Retinal pigment epithelial cell (primary cell): ENCODE data around the gene STX16.
"Not testable (repeated sequence)": the region's sequence is repeated elsewhere in the genome, so short reads cannot be mapped to it uniquely, and the experiment has no call there.

Experiments
- DNase-seq: peaks from one replicate; pipeline ENCODE4 v3.0.0-alpha.2; 2010; ENCODE audit warnings: low read depth
- H3K4me3 ChIP-seq: 2 replicates; pipeline ENCODE4 v1.5.1; 2011; ENCODE audit warnings: mild to moderate bottlenecking, low read length, control low read depth, moderate library complexity
- TF ChIP-seq, protein P1 (sequence below): conservative IDR thresholded peaks from 2 replicates; pipeline ENCODE4 v1.5.1; 2011; ENCODE audit warnings: low read depth, low read length, control low read depth, inconsistent platforms

Gene STX16

DNA sequence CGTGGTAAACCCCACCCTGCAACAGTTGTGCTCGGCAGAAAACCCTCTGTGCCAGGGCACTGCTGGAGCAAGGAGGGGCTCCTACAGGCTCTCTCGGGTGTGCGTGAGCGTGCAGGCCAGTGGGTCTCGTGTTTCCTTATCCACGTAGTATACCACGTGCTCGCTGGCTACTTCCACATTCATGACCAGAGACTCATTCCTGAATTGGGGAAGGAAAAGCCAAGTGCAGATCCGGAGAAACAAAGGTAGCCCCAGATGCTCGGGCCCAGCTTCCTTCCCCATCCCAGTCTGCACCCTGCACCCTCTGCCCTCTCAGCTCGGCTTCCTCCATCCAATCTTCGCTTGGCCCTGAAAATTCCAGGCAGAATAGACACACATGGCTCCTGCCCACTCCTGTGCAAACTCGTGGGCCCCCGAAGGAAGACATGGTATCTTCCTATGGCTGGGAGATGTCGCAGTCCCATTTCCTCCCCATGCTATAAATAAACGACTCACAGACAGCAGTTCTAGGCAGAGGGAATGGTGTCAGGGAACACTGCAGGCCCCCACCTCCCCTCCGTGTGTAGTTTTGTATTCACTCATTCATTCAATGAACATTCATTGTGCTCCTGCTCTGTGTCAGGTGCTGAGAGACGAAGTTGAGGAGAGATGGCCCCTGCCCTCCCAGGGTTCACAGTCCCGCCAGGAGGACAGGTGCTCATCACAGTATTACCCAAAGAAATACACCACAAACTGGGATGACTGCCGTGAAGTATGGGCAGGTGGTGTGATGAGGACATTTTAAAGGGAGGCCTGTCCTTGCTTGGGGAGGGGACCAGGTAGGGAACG lies 71.1 kb downstream of the STX16 start:
- DNase-seq = no peak
- no peak overlapping the region for H3K4me3 ChIP-seq
- TF ChIP-seq, protein P1, sequence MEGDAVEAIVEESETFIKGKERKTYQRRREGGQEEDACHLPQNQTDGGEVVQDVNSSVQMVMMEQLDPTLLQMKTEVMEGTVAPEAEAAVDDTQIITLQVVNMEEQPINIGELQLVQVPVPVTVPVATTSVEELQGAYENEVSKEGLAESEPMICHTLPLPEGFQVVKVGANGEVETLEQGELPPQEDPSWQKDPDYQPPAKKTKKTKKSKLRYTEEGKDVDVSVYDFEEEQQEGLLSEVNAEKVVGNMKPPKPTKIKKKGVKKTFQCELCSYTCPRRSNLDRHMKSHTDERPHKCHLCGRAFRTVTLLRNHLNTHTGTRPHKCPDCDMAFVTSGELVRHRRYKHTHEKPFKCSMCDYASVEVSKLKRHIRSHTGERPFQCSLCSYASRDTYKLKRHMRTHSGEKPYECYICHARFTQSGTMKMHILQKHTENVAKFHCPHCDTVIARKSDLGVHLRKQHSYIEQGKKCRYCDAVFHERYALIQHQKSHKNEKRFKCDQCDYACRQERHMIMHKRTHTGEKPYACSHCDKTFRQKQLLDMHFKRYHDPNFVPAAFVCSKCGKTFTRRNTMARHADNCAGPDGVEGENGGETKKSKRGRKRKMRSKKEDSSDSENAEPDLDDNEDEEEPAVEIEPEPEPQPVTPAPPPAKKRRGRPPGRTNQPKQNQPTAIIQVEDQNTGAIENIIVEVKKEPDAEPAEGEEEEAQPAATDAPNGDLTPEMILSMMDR = no peak

DNA sequence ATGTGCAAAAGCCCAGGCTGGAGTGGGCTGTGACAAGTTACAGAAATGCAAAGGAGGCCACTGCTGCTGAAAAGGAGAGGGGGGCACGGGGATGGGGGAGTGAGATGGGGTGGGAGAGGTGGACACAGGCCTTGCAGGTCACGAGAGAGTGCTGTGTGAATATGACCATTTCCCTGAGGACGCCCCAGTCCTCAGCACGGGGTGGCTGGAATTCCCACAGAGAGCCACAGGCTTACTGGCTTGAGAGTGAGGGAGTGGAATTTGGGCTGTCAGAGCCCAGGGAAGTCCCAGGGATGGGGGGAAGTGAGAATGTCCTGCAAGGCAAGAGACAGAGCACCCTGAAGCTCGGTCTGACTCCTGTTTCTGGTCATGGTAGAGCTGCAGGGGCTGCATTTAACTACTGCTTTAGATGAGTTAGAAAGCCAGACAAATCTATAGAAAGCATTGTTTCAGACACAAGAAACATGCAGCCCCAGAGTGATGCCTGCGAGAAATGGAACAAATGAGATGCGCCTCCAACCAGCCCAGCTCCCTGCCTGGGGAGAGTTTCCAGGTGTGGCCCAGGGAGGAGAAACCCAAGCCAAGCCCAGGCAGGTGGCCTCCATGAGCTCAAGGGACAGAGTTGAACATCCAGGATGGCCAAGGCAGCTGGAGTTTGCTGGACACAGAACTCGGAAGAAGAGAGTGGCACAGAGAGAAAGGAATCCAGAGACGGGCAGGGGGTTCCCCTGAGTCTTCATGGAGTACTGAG lies 72.0 kb downstream of the STX16 start:
- no peak overlapping the region for H3K4me3 ChIP-seq
- TF ChIP-seq, protein P1 = no peak
- no peak for DNase-seq

DNA sequence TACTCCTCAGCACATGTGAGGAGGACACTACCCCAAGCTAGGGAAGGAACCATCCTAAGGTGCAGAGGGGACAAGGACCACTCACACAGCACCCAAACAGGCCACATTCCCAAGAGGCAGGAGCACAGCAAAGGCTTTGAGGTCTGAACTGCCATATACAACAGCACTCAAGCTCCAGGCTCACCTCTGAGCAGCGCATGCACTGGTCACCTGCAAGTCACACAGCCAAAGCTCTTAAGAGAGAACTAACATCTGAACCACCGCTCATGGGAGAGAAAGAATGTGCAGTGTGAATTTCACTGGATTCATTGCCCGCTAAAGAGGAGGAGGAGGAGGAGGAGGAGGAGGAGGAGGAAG lies 72.5 kb downstream of the STX16 start:
- TF ChIP-seq, protein P1 = no peak
- no peak overlapping the region for H3K4me3 ChIP-seq
- DNase-seq = no peak

DNA sequence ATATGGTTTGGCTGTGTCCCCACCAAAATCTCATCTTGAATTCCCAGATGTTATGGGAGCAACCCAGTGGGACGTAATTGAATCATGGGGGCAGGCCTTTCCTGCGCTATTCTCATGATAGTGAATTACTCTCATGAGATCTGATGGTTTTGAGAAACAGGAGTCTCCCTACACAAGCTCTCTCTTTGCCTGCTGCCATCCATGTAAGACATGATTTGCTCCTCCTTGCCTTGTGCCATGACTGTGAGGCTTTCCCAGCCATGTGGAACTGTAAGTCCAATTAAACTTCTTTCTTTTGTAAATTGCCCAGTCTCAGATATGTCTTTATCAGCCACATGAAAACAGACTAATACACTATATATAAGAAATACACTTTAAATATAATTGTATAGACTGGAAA lies 75.1 kb downstream of the STX16 start:
- DNase-seq, H3K4me3 ChIP-seq: not testable (repeated sequence)
